HEK293 (cell line): ENCODE results near the gene PLD5.

ENCODE experiments used
- RBAK ChIP-seq: fragments of 450-650 bp; formaldehyde crosslinking; IDR thresholded peaks from 2 replicates; pipeline ENCODE4 v1.5.1; 2016; ENCODE audit warnings: missing biosample characterization, missing genetic modification characterization
- ZNF23 ChIP-seq: fragments of 450-650 bp; formaldehyde crosslinking; IDR thresholded peaks from 2 replicates; pipeline ENCODE4 v1.5.1; 2016; ENCODE audit warnings: missing biosample characterization, missing genetic modification characterization, borderline replicate concordance
- ZNF311 ChIP-seq: fragments of 450-650 bp; formaldehyde crosslinking; IDR thresholded peaks from 2 replicates; pipeline ENCODE4 v1.5.1; 2017; ENCODE audit warnings: missing biosample characterization, missing genetic modification characterization, borderline replicate concordance
- ZXDB ChIP-seq: fragments of 450-650 bp; formaldehyde crosslinking; IDR thresholded peaks from 2 replicates; pipeline ENCODE4 v1.5.1; 2016; ENCODE audit warnings: missing biosample characterization, missing genetic modification characterization
- TF ChIP-seq, protein P1 (sequence below): fragments of 450-650 bp; formaldehyde crosslinking; IDR thresholded peaks from 2 replicates; pipeline ENCODE4 v1.5.1; 2016; ENCODE audit warnings: missing biosample characterization, missing genetic modification characterization
- TF ChIP-seq, protein P2 (sequence below): fragments of 450-650 bp; formaldehyde crosslinking; IDR thresholded peaks from 2 replicates; pipeline ENCODE4 v1.5.1; 2016; ENCODE audit warnings: missing biosample characterization, missing genetic modification characterization

DNA sequence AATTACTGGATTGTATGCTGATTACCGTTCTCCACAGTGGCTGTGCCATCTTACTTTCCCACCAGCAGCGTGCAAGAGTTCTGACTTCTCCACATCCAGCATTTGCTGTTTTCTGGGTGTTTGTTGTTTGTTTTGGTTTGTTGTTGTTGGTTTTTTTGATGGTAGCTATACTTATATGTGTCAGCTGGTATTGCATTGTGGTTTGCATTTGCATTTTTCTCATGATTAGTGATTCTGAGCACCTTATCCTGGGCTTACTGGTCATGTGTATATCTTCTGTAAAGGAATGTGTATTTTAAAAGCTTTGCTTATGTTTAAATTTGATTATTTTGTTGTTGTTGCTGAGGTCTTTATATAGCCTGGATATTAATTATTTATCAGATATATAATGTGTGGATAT lies 458.7 kb downstream of the PLD5 start:
- TF ChIP-seq, protein P1, sequence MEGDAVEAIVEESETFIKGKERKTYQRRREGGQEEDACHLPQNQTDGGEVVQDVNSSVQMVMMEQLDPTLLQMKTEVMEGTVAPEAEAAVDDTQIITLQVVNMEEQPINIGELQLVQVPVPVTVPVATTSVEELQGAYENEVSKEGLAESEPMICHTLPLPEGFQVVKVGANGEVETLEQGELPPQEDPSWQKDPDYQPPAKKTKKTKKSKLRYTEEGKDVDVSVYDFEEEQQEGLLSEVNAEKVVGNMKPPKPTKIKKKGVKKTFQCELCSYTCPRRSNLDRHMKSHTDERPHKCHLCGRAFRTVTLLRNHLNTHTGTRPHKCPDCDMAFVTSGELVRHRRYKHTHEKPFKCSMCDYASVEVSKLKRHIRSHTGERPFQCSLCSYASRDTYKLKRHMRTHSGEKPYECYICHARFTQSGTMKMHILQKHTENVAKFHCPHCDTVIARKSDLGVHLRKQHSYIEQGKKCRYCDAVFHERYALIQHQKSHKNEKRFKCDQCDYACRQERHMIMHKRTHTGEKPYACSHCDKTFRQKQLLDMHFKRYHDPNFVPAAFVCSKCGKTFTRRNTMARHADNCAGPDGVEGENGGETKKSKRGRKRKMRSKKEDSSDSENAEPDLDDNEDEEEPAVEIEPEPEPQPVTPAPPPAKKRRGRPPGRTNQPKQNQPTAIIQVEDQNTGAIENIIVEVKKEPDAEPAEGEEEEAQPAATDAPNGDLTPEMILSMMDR, result no peak
- TF ChIP-seq ZNF311 (tag by site-specific recombination) (no peak), RBAK (tag by site-specific recombination) (no peak), ZNF23 (no peak), ZXDB (tag by site-specific recombination) (no peak)
- TF ChIP-seq, protein P2, sequence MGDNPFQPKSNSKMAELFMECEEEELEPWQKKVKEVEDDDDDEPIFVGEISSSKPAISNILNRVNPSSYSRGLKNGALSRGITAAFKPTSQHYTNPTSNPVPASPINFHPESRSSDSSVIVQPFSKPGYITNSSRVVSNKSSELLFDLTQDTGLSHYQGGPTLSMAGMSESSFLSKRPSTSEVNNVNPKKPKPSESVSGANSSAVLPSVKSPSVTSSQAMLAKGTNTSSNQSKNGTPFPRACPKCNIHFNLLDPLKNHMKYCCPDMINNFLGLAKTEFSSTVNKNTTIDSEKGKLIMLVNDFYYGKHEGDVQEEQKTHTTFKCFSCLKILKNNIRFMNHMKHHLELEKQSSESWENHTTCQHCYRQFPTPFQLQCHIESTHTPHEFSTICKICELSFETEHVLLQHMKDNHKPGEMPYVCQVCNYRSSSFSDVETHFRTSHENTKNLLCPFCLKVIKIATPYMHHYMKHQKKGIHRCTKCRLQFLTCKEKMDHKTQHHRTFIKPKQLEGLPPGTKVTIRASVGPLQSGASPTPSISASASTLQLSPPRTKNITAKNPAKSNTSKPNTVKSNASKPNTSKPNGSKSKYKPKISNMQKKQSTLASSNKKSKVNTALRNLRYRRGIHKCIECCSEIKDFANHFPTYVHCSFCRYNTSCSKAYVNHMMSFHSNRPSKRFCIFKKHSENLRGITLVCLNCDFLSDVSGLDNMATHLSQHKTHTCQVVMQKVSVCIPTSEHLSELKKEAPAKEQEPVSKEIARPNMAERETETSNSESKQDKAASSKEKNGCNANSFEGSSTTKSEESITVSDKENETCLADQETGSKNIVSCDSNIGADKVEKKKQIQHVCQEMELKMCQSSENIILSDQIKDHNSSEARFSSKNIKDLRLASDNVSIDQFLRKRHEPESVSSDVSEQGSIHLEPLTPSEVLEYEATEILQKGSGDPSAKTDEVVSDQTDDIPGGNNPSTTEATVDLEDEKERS (tag by site-specific recombination), result no peak
